Urothelium cell line (cell line): ENCODE data around the gene BLOC1S3.

ENCODE experiments used
- DNase-seq: peaks from one replicate; pipeline ENCODE4 v3.0.0; 2011; ENCODE audit warnings: low spot score, mixed read lengths
- FAIRE-seq: peaks from 2 replicates; lab custom pipeline; 2011; peaks lifted over from hg19 to GRCh38; lab: Jason Lieb, UNC

The BLOC1S3 gene, protein sequence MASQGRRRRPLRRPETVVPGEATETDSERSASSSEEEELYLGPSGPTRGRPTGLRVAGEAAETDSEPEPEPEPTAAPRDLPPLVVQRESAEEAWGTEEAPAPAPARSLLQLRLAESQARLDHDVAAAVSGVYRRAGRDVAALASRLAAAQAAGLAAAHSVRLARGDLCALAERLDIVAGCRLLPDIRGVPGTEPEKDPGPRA

DNA sequence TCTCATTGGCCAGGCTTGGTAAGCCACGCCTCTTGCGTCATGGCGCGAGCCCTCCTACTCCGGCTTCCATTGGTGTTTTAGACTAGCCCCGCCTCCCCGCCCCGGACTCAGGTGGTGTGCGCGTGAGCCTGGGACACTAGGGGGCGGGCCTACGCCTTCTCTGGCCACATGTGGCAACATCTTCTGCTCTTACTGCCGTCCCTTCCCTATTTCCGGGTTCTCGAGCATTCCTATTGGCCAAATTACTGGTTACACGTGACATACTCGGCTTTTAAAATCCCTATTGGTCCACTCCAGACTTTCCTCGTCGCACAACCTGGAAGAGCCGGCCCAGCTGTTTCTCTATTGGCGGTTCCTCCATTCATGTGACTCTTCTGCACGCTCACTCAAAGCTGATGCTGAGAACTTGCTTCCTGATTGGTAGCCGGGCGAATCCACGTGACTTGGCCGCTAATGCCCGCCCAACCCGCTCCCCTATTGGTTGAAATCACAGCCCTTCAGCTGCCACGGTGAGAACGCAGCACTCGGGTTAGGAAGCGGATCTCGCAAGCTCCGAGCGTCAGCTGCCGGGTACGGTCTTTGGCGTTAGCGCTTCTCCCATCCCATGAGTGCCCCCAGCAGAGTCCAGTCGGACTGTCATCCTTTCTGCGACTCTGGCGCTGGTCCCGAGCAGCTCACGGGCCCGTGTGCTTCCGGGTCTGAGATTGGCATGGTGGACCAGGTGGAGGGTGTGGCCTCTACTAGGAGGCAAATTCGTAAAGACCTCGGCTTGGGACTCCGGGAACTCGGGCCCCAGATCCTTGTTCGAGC lies at the start of gene BLOC1S3:
TSS of gene BLOC1S3 (plus strand) at position 523 of the 810 bp plus-strand sequence. CDS start 513 bp downstream, outside the sequence.
- FAIRE-seq = peak; percentile 82

DNA sequence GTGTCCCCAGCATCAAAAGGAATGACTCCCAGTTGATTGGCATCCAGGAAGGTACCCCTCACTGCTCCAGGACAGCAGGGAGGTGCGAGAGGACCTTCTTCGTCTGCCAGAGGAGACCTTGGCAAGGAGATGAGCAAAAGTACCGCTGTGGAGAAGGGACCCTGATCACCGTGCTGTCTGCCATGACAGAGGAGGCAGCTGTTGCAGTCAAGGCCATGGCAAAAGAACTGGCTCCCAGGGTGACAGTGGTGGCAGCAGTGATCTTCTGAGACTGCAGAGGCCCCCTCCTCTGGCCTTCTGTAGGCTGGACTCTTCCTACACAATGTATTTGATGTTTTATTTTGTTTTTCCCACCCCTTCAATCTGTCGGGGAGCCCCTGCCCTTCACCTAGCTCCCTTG lies 49.8 kb upstream of the BLOC1S3 start:
- no peak for FAIRE-seq
- DNase-seq = no peak

More for the DNA sequence above, at the start of gene BLOC1S3:
- DNase-seq = peak; percentile 98

DNA sequence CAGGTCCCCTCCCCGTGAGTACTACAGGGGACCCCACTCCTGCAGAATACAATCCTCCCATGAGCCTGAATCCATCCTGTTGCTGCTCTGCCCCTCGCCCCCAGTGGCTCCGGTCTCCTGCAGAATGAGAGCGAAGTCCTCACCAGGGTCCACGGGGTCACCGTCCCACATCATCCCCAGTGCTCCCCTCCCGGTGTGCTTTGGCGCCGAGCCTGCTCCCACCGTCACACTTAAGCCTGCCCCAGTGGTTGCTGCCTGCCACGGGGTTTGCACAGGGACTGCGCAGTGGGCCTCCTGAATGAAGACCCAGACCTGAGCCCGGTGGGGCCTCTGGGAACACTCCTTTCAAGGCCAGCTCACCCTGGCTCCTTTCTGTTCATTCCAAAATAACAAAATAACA lies 48.3 kb upstream of the BLOC1S3 start:
- FAIRE-seq (no peak), DNase-seq (no peak)

DNA sequence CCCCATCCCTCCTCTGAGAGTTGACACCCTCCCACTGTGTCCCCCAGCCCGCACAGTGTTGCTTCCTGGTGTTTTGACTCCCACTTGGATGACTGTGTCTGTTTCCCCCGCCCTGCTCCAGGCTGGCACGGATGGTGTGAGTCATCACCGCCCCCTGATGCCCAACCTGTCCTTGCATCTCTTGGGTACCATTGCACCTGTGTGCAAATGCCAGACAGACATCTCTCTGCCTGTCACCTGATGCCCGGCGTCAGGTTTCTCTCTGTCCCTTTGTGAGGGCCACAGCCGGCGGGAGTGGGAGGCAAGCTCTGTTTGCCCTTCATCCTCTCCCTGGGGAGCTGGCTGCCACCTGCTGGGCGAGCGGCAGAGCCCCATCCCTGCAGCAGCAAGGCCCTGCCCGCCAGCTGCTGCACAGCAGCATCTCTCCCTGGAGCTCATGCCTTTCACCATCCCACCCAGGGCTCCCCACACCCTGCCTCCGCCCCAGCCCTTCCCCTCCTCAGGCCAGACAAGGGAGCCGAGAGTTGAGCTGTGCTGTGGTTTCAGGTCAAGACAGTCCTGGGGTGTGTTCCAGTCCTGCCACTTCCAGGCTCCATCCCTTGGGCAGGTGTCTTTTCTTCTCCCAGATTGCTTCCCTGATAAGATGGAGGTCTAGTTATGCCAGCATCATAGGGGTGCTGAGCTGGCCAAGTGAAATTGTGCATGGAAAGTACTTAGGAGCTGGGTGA lies 47.5 kb upstream of the BLOC1S3 start:
- DNase-seq = peak; percentile 34
- FAIRE-seq = no peak

DNA sequence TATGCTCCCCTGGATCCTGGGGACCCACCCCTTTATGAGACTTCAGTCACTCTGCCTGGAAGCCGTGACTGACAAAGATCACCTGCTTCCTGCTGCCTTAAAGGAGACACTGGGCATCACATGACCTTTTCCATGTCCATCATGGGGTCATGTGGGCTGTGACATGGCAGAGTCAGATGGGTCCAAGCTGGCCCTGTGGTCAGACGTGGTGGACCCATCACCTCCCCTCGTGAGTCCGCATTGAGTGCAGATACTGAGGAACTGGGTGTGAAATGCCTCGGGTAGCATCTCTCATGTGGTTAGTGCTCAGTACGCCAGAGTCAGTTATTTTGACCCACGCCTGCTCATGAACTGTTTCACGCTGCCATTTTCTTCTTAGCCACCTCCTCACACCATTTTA lies 44.9 kb upstream of the BLOC1S3 start:
- DNase-seq = no peak
- no peak for FAIRE-seq

- DNase-seq (no peak), FAIRE-seq (no peak)
Measured at GRCh38 chr19:45135176-45135885, 43.3 kb upstream of the BLOC1S3 start.

DNA sequence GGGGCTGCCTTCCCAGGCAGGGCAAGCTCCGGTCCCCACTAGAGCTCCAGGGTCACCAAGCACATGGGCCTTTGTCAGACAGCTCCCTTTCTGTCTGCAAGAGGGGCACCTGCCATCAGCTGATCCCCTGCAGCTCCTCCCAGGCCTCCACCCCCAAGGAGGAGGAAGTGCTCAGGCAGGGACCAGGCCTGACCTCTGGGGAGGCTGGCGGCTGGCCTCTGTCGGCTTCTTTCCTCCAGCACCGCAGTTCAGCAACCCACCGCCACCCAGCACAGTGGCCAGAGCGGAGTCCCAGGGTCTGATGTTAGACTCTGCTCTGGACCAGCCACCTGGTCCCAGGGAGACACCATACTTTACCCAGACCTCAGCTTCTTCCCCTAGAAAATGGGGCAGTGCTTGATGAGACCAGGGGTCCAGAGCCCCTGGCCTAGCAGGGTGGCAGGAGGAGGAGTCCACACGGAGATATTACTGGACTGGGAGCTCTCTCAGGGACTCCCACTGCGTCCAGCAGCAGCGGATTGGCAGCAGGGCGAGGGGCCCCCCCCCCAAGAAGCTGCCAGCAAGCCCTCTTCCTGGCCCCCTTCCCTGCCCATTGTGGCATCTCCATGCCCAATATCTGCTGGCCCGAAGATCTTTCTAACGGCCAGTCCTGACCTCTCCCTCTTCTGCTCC lies 41.9 kb upstream of the BLOC1S3 start:
- FAIRE-seq (no peak), DNase-seq (no peak)

DNA sequence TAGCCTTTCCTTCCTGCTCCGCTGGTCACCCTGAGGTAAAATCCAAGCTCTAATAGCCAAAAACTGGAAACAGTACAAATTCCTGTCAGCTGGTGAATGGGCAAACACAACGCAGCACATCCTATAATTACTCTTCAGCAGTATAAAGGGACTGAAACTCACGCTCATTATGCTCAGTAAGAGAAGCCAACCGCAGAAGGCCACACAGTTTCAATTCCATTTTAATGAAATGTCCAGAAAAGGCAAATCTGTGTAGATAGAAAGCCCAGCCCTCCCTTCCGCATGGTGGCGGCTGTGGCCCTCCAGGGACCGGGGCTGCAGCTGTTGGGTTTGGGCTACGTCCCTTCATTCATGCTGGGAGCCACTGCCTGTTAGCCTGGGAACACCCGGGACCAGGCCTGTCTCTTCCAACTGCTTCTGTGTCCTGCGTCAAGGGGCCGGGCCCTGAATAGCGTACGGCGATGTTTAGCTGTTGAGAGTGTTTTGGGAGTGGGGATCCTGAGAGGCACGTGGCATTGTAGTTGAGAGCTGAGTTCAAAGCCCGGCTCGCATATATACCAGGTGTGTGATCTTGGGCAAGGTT lies 41.3 kb upstream of the BLOC1S3 start:
- DNase-seq (no peak), FAIRE-seq (no peak)

- DNase-seq = no peak
Measured at GRCh38 chr19:45138303-45138751, 40.3 kb upstream of the BLOC1S3 start.

GRCh38 chr19:45139286-45140143 lies 39.1 kb upstream of the BLOC1S3 start:
- FAIRE-seq (no peak), DNase-seq (no peak)

More at GRCh38 chr19:45138303-45138751, 40.3 kb upstream of the BLOC1S3 start:
- no peak for FAIRE-seq

- no peak for DNase-seq
- FAIRE-seq = no peak
Measured at GRCh38 chr19:45140144-45140503, 38.5 kb upstream of the BLOC1S3 start.

GRCh38 chr19:45140533-45140932 lies 38.1 kb upstream of the BLOC1S3 start:
- FAIRE-seq (no peak), DNase-seq (no peak)

- FAIRE-seq = no peak
- no peak for DNase-seq
Measured at GRCh38 chr19:45141203-45141900, 37.2 kb upstream of the BLOC1S3 start.

- DNase-seq (no peak), FAIRE-seq (no peak)
Measured at GRCh38 chr19:45142016-45142725, 36.4 kb upstream of the BLOC1S3 start.

DNA sequence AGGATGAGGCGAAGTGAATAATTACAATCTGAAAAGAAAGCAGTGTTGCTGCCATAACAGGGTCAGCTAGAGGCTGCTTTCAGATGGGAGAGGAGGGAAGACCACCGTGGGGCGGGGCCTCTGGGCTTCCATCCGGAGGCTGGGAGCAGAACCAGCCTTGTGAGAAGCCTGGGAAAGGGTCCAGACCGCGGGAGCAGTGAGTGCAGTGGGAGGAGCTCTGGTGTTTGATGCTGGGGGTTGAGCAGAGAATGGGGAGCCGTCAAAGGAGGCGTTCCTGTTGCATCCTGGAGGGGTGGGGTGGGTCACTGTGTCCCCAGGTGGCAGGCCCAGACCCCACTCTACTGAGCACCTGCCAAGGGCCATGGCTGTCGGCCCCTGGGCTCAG lies 35.9 kb upstream of the BLOC1S3 start:
- FAIRE-seq (no peak), DNase-seq (no peak)

DNA sequence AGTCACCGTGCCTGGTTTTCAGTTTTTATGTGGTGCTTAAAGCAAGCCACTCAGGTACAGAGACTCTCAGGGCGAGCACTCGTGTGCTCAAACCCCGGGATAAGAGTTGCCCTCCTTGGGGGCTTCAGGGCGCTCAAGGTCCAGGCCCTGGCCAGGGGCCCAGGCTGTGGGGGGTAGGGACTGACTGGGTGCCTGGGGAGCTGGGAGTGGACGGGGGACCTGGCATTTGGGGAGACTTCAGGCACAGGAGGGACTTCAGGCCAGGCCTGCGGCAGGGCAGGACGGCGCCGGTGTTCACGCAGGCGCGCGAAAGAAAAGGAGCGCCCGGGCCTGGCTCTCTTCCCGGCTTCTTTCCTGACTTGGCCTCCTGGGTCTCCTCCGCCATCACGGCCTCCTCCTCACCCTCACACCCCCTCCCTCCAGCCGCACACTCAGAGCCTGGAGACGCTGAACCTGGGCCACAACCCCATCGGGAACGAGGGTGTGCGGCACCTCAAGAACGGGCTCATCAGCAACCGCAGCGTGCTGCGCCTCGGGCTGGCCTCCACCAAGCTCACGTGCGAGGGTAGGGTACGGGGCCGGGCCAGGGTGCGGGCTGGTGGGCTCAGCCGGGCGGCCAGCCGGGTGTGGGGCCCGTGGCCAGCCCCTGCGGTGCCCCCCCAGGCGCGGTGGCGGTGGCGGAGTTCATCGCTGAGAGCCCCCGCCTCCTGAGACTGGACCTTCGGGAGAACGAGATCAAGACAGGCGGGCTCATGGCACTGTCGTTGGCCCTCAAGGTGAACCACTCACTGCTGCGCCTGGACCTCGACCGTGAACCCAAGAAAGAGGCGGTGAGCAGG lies 33.9 kb upstream of the BLOC1S3 start:
- FAIRE-seq = no peak

More for the DNA sequence above, 33.9 kb upstream of the BLOC1S3 start:
- DNase-seq = no peak
